HG02870 (cell line): ENCODE results near the gene MLC1.
"Not testable (repeated sequence)": the region's sequence is repeated elsewhere in the genome, so short reads cannot be mapped to it uniquely, and the experiment has no call there.

Experiments used
- ATAC-seq: cut with Tn5 transposase; IDR thresholded peaks from one replicate; pipeline ENCODE4 v1.9.1; 2021; ENCODE audit warnings: mild to moderate bottlenecking, moderate library complexity; ENCODE audit not compliant: unreplicated experiment

Gene MLC1

DNA sequence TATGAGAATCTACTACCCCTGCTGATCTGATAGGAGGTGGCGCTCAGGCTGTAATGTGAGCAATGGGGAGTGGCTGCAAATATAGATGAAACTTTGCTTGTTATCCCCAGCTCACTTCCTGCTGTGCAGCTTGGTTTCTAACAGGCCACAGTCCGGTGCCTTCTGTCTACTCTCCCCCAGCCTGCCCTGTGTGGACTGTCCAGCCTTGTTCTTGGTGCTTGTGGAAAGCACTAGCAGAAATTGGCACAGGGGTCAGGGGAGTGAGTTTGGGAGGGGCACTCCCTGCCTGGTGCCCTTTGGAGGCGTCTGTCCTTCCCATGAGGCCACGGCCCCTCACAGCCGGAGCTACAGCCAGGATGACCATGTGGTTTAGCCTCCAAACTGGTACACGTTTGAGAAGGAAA, 18.9 kb upstream of the MLC1 start:
- ATAC-seq, result no peak

DNA sequence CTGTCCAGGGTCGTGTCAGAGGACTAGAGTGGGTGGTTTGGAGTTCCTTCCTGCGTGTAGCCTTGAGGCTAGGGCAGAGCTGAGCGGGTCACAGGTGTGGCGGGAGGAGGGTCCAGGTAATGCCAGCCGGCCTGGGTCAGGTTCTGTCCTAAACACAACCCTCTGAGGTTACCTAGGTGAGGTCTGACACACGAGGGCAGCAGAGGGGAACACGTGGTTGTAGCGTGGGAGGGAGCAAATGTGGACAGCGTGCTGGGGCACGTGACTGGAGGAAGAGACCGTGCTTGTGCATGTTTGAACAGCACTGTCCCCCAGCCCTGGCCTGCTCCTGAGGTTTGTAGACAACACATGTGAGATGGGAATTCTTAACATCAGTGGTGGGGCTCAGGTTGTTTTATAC, 17.7 kb upstream of the MLC1 start:
- no peak for ATAC-seq

DNA sequence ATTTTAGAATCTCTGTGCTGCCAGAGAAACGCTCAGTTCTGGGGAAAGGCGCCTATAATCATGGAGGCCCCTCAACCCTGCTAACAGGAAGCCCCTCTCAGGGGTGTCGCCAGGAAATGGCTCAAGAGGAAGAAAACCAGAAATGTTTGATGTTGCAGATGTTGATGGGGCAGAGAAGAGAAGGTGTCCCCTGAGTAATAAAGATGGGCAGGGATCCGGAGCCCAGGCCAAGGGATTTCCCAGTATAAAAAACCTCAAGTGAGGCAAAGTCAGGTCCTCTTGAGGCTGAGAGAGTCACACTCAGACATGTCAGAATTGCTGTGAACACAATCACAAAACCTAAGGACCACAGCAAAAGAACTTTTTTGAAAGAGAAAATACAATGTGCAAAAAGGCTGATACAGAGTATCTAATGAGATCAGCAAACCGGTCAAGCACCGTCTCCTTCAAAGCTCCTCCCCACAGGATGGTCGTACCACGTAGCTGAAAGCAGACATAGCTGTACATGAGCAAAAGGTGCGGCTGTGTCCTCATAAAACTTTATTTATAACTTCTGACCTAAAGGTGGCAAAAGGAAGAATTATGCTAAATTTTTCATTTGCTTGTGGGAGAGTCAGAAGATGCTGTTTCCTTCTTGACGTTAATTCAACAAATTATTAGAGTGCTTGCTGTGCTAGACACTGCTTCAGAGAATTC, 16.8 kb upstream of the MLC1 start:
- ATAC-seq, result no peak

DNA sequence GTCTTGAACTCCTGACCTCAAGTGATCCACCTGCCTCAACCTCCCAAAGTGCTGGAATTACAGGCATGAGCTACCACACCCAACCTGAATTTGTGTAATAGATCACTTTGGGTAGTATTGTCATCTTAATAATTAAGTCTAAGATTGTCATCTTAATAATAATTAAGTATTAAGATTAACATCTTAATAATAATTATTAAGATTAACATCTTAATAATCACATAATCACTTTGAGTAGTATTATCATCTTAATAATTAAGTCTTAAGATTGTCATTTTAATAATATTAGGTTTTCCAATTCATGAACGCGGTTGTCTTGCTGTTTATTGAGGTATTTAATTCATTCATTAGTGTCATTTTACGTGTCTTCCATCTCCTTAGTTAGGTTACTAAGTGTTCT, 12.8 kb upstream of the MLC1 start:
- ATAC-seq, result no peak

DNA sequence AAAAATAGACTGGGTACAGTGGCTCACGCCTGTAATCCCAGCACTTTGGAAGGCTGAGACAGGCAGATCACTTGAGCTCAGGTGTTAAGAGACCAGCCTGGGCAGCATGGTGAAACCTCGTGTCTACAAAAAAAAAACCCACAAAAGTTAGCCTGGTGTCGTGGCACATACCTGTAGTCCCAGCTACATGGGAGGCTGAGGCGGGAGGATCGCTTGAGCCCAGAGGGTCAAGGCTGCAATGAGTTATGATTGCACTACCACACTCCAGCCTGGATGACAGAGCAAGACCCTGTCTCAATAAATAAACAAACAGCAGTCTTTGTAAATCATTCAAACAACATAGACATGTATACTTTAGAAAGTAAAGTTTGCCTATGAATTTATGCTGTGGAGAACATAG, 7.1 kb upstream of the MLC1 start:
- no peak for ATAC-seq

DNA sequence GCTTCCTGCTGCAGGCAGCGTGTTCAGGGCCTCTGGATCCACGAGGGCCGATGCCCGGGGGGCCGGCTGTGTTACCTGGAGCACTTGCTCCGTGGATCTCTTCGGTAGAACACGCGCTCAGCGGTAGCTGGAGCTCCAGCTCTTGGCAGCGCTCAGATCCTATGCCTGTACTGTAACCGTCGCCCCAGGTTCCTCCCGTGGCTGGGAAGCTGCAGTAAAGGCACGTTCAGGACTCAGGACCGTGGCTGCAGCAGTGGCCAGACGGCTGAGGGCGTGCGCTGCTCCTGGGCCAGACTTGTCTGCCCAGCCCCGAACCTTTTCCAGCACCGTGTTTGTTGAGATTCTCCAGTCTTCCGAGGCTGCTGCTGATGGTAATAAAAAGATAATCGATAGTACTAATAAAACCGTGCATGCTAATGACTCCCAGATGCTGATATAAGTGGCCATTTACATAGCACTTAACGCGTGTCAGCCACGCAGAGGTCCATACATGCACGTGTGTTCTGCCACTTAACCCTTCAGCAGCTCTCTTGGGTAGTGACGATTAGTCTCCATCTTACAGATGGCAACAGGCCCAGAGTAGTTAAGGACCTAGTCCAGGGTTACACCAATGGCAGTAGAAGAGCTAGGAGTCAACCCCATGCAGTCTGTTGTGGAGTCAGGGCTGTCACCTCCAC, 6.0 kb upstream of the MLC1 start:
- ATAC-seq, result no peak

DNA sequence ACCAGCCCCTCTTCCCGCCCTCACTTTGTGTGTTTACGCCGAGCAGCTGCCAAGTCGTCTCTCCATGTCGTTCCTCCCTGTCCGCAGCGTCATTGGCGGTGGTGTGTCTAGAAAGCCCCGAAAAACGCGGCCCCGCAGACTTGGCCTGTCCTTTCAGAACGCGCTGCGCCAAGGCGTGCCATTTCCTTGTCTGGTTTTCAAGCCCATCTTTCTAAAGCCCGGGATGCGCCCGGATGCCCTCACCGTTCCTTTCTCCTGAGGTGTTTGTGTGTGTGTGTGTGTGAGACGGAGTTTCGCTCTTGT, 5.1 kb upstream of the MLC1 start:
- no peak for ATAC-seq

DNA sequence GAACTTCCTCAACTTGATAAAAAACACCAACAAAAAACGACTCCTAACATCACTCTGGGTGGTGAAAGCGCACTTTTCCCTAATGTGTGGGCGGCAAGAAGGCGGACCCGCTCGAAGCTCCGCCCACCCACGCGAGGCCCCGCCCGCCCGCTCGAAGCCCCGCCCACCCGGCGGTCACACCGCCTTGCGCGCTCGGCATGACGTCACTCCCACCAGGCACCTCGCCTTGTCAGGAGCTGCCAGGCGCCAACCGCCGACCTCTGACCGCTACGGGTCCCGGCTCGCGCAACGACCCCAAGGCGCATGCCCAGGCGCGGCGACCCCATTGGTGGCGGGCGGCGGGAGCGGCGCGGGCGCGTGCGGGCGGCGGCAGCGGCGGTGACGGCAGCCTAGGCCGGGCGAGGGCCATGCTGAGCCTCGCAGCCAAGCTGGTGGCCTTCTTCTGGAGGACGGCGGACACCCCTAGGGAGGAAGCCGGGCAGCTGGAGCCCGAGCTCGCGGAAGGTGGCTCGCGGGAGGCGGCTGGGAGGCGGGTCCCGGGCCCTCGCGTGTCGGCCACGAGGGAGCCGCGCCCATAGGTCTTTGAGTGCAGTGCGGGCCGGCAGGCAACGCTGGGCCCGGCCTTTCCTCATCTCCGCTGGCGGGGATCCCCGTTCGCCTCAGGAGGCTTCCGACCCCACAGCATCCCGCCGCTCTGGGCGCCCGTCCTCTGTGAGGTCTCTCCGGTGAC, 4.6 kb upstream of the MLC1 start, which contains the start of gene MOV10L1:
Gene MOV10L1 (plus strand): TSS at position 325 of the 730 bp plus-strand sequence. CDS start 83 bp downstream, at position 408.
- ATAC-seq, result no peak

DNA sequence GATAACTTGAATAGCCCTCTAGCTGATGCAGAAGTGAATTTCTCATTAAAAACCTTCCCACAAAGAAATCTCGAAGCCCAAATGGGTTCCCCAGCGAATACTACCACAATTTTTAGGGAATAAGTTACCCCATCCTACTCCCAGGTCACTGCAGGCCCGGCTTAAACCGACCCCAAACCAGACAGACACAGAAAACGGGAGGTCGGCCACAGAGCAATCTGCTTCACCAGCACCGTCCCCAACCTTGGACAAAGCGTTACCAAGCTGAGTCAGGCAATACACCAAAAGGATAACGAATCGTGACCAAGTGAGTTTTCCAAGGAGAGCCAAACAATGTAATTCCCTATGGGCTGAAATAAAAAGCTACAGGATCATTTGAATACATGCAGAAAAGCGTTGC, 4.0 kb upstream of the MLC1 start:
- no peak for ATAC-seq

DNA sequence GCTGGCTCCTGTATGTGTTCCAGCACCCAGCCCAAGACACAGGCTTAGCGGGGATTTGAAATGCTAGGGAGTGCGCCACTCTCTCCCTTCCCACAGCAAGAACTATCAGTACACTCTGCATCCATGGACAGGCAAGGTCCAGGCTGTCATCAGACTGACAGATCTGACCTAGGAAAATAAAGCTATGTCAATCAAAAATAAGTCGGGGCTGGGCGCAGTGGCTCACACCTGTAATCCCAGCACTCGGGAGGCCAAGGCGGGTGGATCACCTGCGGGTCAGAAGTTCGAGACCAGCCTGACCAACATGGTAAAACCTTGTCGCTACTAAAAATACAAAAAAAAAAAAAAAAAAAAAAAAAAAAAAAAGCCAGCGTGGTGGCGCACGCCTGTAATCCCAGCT, 2.9 kb upstream of the MLC1 start:
- no peak for ATAC-seq

DNA sequence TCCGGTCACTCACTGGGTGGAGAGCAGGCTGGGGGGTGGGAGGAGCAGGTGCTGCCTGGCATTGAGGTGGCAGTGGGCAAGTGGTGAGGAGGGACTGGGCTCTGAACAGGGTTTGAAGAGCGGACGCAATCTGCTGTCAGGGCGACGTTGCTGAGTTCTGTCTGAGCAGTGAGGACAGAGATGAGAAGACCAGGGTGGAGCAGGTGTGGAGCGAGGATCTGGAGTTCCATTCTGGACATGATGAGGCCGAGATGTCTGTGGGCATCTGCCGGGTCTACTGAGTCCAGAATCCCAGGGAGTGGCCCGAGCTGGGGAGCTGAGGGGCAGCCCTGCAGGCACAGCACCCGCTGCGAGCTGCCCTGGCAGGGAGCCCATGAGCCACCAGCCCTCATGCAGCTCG, 2.4 kb upstream of the MLC1 start:
- no peak for ATAC-seq

DNA sequence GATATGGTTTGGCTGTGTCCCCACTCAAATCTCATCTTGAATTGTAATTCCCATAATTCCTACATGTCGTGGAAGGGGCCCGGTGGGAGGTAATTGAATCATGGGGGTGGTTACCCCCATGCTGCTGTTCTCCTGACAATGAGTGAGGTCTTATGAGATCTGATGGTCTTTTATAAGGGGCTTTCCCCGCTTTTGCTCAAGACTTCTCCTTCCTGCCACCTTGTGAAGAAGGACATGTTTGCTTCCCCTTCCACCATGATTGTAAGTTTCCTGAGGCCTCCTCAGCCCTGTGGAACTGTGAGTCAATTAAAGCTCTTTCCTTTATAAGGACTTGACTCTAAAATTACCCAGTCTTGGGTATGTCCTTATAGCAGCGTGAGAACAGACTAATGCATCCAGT, 1.7 kb upstream of the MLC1 start:
- not testable (repeated sequence) for ATAC-seq

DNA sequence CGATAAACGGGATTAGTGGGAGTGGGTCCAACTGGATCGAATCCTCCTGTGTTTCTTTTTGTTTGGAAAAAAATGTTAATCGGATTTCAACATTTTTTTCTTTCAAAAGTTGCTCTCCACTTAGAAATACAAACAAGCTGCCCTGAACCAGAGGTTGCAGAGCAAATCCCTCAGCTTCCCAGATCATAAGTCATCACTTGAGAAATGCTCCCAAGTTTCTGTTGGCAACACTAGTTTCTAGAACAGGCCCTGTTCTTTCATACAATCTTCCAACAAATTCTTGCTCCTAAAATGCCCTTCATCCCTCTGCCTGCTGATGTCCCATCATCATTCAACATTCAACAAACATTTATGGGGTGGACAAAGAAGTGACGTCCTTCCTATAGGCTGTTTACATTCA, 1.3 kb upstream of the MLC1 start:
- ATAC-seq, result no peak

DNA sequence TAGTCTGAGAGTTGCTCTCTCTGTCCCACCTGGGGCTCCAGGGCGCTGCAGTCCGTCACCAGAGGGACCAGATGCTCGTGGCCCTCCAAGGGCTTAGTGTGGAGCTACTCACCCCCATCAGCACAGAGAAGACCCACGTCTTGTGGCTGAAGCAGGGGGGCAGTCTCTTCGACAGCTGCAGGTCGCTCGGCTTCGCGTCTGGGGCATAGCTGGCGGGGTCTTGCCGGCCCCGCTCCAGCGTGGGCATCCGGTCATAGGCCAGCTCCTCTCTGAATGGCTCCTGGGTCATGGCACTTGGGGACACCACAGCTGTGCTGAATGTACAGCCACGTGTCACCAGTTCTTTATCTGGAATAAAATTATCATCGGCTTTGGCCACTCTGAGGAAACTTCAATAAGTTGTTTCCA, 608 bp downstream of the MLC1 start:
- no peak for ATAC-seq

DNA sequence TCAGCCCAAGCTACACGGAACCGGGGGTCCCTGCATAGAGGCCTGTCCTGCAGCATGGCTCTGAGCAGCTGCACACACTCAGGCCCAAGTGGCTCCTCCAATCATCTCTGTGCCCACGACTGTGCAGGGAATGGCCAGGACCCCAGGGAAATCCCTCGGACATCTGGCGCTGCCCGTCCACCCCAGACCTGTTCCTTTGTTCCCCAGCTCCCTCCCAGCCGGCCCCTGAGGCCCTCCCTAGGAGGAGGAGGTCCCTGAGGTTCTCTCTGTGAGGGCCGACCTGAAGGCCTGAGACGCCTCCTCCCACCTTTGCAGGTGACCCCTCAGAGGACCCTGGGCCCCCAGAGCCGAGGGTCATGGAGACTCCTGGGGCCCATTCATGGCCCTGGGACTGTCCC, 1.1 kb downstream of the MLC1 start:
- ATAC-seq, result no peak

DNA sequence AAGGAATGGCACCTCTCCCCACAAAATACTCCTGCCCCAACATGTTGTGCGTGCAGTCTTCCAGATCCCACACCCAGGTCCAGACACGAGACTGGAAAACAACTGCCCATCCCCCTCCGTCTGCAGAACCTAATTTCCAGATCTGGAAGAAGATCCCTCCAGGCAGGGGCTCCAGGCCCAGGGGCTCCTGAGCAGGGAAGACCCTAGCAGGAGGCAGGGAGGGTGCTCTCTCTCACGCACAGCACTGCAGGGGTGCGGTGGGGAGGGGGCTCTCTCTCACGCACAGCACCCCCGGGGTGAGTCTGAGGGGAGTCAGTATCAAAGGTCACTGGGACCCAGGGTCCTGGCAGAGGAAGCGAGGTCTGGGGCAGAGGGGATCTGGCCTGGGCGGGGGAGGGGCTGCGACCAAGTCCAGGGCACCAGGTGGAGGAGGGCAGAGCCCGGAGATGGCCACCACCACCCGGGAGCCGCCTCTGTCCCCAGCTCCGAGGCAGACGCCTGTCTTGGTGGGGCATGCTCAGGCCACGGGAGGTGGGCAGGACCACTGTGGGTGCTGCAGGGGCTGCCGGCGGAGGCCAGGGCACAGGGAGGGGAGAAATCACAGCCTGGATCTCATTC, 1.7 kb downstream of the MLC1 start:
- no peak for ATAC-seq

DNA sequence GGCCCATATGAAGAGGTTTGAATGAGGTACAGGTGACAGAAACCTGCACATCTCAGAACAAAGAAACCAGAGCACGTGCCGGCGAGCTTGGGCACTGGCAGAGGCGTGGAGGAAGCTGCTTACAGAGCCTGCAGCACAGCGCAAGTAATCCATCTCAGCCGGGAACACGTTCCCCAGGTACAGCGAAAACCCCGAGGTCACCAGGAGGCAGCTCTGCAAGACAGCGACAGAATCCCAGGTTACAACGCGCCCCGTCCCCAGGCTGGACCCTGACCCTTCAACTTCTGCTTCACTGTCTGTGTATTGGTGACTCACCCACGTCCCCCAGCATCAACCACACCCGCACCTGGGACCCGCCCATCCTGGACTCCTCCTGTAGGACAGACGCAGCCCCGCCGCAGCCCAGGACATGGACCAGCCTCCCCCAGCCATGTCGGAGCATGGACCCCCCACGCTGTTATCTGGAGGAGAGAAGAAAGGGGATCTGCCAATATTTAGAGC, 2.2 kb downstream of the MLC1 start:
- ATAC-seq, result no peak

DNA sequence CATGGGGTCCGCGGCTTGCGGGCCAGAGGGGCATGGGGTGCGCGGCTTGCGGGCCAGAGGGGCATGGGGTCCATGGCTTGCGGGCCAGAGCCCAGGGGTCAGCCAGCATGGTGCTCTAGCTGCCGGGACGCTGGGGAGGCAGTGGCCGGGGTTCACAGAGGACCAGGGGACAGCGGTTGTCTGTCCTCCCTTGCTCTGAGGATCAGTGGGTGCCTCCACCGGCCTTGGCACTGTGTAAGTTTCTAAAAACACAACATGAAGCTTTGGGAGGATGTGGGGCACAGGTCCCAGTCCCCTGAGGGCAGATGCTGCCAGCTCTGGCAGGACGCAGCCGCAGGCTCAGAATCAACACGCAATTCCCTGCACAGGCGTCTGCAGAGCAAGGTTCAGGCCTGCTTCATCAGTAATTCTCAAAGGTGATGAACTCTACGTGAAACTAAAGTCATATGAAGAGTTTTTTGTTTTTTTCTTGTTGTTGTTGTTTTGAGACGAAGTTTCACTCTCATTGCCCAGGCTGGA, 3.0 kb downstream of the MLC1 start:
- no peak for ATAC-seq

DNA sequence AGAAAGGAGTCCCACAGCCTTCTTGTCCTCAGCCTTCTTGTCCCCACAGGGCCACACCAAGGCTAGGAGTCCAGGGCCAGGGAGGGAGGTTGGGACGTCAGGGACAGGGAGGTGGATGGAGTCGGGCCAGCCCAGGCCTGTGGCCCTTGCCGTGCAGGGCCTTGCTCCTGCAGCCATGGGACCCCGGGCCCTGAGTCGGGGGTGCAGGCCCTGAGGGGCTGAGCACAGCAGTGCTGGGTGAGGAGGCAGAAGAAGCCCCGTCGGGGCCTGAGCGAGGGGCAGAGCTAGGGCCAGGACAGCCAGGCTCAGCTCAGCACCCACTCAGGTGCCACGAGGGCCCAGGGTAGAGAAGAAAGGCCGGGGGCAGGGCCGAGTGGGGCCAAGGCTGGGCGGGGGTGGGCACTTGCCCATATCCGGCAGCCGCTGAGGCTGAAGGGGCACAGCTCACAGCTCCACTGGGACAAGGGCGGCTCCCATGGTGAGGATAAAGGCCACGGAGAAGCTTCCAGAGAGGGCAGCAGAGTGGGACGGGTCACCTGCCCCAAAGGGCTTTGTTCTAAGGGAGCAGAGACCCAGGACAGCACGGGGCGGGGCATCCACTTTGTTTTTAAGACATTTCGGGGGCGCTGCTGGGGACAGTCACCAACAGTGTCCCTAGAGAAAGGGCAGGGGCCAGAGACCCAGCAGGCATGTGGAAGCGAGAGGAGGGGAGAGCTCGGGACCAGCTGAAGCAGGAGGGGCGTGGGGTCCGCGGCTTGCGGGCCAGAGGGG, 3.6 kb downstream of the MLC1 start:
- no peak for ATAC-seq

DNA sequence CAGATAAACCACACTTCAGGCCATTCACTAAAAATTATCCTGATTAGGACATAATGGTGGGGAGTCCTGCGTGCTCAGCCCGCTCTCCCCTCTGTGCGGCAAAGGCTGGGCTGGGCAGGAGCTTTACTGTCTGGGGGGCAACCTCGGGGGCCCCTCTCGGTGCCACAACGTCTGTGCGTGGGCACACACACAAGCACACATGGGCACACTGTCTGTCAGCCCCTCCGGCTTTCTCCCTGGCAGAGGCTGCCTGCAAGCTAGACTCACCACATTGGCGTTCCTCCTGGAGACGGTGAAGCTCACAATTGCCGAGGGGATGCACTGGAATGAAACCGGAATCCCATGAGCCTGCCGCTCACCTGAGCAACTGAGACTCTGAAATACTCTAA, 5.2 kb downstream of the MLC1 start:
- ATAC-seq, result no peak

DNA sequence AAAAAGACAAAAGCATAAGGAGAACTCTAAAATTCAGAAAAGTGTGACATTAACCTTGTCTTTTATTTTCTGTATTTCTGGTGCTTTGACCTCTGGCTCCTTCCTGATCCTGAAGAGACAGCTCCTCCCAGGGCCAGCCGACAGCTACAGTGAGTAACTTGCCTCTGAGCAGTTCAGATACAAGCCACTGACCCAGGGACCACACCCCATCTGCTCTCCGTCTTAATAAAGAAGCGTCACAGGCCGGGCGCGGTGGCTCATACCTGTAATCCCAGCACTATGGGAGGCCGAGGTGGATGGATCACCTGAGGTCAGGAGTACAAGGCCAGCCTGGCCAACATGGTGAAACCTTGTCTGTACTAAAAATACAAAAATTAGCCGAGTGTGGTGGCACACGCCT, 6.5 kb downstream of the MLC1 start:
- ATAC-seq, result no peak
